Stromal cell of bone marrow (primary cell): ENCODE measurements around the gene GRK5.
A peak's percentile ranks its signal among the peaks of the same experiment; 100 is the strongest.

Source experiments
- DNase-seq: peaks from one replicate; pipeline ENCODE4 v3.0.0-alpha.2; 2012; ENCODE audit warnings: low read depth

Gene GRK5

DNA sequence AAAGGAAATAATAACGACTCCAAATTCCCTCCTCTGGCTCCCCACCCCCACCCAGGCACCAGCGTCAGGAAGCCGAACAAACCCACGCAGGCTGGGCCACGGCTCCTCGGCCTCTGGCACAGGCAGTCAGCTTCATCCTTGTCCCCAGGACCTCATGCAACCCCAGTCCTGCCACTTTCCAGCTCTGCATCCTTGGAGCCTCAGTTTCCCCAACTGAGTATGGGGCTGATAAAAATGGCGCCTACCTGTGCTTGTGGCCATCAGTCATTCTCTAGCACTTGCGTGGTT lies 198.1 kb downstream of the GRK5 start:
- no peak for DNase-seq

DNA sequence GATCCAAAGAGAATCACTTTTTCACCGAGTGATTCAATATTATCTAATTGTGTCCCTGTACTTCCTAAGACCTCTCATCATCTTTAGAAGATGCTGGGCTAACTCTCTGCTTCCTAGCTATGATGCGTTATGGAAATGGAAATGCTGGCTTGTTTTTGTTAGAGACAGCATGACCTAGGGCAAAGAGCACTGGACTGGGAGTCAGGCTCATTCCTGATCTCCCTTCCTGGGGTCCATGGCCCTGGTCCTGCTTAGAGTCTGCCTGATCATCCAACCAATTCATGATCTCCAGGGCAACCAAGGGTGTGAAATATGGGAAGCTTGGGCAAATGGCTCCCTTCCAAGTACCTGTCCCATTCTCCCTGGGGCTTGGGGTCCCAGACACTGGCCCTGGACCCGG lies 198.8 kb downstream of the GRK5 start:
- no peak for DNase-seq

DNA sequence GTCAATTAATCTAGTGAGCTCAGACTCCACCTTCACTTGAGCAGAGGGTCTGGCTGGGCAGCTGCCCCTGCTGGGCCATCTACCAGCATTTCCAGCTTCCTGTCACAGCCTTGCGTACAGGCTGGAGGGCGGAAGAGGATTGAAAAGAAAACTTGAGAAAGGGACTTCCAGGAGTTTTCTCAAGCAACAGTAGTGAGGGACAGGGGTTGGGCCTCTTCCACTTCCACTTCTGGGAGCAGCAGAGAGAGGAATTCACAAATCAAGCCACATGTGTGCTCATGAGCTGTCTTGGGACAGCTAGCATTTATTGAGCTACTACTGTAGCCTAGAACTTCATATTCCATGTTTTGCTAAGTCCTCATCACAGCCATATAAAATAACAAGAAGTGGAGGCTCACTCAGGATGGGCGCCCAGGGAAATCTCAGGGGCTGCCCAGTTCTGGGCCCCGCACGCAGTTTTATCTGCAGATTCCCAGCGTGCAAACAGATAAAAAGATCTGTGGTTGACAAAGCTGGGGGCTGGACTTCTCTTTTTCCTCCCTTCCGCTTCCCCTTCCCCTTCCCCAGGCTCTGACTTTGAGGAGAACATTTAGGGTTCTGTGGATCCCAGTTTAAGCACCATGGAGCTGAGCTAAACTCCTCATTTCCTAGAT lies 199.4 kb downstream of the GRK5 start:
- no peak for DNase-seq

DNA sequence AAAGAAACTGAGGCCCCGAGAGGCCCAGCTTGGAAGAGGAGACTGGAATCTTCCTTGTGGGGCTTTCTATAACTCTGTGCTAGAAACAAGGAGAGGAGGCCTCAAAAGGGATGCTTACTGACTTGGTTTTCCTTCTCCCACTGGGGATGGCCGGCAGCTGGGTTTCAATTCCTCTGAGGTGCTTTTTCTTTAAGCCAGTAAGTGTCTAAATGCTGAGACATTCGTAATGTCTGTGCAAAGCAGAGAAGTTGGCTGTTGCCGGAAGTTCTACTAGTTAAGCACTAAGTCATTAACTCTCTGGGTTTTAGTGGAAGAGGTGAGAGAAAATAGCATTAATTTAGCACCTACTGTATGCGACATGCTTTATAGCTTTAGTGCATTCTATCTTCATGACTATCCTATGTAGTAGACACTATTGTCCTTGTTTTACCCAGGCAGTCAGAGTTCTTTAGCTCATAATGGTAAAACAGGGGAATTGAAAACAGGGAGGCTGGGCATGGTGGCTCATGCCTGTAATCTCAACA lies 199.9 kb downstream of the GRK5 start:
- DNase-seq, result no peak

DNA sequence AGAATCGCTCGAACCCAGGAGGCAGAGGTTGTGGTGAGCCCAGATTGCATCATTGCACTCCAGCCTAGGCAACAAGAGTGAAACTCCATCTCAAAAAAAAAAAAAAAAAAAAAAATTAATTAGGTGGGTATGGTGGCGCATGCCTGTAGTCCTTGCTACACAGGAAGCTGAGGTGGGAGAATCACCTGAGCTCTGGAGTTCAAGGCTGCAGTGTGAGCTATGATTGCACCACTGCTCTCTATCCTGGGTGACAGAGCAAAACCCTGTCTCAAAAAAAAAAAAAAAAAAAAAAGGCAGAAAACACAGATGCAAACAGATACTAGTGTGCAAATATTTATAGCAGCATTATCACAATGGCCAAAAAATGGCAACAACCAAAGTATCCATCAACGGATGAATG lies 200.7 kb downstream of the GRK5 start:
- no peak for DNase-seq

DNA sequence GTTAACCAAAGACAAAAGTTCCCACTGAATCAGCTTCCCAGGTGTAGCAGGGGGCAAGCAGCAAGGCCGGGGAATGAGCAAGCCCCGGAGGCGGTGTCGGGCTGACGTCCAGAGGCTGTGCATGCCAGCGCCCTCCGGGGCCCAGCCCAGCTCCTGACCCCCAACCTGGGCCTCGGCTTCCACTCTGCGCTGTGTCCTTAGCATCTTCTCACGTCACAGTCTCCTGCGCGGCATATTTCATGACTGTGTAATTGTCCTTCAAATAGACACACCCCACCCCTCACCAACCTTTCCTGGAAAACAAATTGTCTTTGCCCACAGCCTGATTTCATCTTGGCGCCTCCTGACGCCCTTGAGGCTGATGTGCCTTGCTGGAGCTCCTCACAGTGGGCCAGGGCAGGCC lies 201.6 kb downstream of the GRK5 start:
- DNase-seq, result no peak

DNA sequence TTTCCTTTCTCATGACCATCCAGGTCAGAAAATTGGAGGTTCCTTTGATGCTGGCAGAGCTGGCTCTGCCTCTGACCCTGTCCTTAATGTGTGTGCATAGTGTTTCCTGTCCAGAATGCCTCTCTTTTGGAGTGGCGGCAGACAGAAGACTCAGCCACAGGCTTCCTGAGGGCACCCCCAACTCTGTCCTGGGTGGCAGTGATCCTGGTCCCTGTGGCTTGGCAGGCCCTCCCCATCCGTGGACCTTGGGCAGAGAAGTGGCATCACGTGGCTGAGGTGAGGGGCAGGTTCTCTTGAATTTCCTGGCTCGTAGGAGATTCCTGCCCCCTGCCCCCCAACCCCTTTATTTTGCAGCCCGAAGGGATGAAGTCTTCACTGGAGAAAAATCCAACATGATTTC lies 202.0 kb downstream of the GRK5 start:
- no peak for DNase-seq

DNA sequence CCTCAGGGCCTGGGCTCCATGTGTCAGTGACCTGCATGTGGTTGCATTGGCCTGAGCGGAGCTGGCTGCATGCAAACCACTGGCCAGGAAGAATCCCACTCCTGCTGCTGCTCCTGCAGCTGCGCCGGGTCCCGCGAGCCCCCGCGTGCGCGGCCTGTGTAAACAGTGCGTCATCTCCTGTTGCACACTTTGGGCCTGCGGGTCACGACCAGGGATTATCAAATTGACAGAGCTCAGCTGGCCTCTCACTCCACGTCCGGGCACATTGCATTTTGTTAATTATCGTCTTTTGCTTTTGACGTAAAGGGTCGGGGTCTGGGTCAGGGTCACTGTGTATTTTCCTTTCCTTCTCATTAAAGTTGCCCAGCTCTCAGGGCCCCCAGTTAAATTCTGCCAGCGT lies 202.5 kb downstream of the GRK5 start:
- no peak for DNase-seq

DNA sequence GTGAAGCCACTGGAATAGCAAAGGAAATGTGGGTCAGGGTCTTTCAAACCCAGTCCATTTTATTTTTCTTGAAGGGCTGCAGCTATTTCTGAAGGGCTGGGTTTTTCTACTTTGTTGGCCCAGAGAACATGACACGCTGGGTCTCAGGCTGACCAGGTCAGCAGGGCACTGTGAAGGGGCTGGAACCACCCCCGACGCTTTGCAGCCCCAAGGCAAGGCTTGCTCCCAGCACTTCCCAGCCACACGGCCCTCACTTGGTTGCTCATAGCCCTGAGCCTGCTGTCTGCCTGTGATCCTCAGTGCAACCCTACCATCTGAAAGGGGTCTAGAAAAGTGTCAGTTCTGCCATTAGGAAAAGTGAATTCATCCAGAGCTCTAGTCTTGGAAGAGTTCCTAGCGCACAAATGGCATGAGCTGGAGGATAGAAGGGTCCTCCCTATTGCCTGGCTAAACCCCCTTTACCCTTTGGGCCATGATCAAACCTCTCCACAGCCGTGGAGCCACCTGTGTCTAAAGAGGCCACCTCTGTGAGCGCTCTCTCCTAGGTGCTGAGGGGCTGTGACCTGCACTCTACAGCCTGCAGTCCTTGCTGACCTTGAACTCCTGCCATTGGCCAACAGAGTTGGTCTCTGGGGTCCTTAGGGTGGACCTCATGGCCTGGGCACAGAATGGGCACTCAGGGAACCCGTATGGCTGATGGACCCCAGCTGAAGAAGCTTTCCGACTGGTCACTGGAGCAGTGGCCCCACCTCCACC lies 203.2 kb downstream of the GRK5 start:
- DNase-seq, result no peak

DNA sequence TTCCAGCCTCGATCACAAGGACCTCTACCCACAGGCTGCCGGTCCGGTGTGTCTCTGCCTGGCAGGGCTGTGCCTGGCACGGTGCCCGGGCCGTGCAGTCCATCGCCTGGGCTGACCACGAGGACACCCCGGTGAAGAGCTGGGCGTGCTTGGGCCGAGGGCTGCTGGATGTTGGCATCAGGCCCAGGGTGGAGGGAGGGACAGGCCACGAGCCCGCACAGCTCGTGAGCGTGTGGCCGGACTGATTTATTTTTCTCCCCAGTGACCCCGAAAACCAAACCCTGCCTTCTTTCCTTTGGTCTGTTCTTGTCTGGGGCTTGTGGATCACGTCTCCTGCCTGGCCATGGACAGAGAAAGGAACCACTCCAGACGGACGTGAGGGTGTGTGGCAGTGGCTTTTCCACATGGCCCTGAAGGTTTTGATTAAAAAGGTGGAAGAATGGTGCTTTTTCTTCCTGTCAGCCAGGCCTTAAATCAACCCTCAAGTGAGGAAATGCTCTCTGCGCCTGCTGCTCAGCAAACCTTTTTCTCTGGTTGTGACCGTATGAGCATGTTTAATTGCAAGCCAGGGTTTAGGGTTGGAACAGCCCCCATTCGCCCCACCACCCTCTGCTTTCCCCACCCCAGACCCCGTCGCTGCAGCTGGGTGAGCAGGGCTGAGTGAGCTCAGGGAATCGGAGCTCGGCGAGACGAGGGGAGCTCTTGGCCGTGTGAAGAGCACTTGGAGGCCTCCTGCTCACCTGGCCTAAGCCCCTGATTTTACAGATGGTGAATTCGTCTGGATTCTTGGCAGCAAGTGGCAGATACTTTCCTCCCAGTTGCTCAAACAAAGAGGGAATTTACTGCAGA lies 205.1 kb downstream of the GRK5 start:
- no peak for DNase-seq

DNA sequence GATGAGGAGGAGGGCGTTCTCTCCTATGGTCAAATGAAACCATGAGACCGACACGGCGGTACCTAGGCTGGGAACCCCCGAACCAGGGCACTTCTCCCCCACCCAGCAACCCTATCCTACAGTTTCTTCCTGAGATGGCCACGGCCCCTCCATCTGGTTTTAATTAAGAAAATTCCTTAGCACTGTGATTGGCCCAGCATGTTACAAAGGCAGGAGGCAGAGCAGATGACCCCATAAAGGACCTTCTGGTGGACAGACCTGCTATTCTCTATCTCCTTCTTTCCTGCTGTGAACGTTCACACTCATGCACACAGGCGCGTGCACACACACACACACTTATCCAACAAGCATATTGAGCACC lies 205.7 kb downstream of the GRK5 start:
- DNase-seq, result no peak

DNA sequence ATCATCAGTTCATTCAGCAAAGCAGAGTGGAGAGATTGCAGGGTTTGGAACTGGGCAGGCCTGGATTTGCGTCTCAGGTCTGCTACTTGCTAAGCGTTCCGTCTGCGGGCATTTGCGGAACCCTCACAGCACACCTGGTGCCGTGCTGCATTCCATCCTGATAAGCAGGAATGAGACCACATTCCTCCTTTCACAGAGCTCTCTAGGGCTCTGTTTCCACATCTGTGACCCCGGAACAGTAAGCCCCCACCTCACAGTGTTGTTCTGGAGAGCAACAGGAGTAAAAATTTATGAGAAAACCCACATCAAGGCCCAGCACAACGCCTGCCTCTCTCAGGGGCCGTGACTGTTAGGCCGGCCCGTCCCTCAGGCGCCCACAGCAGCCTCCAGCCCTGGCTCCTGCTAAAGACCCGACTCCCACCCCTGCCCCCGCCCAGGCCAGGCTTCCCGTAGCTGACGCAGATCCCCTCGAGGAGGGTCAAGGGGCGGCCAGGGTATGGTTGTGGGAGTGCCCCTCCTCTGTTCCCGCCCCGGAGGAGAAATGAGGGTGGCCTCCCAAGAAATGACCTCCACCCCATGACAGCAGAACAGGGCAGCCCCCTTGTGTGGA lies 206.2 kb downstream of the GRK5 start:
- no peak for DNase-seq

DNA sequence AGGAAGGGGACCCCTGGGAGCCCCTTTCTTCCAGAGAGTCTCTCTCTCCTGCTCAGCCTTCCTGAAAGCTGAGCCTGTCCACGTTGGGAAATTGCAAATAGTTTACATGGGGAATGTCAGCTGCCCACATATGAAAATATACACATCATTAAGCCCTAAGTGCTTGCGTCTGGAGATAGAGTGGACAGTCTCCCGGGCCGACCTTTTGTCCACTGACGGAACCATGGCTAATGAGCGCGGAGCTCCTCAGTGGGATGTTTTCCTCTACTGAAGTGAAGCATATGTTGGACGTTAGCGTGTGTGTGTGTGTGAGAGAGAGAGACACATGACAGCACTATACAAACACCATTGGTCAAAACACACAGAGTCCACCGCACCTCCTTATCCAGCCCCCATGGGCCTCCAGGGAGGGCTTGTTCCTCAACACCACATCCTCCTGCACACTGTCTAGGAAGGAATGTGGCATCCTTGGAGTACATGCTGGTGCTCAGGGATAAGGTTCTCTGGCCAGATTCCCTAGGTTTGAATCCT lies 206.8 kb downstream of the GRK5 start:
- DNase-seq, result no peak

DNA sequence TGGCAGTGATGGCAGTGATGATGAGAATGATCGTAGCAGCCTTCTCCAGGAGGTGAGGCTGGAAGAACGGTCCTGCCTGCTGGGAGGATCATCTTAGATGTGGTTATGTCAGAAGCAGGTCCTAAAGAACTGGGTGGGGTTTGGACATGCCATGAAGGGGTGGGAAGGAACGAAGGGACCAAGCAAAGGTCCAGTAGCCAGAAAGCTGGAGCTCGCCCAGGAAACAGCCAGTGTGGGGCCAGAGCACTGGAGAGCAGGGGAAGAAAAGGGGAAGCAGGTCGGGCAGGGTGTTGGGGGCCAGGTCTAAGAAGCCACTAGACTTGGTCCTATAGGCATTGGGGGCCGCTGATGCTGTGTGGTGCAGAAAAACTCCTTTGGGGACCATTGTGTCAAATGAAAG lies 207.8 kb downstream of the GRK5 start:
- no peak for DNase-seq

DNA sequence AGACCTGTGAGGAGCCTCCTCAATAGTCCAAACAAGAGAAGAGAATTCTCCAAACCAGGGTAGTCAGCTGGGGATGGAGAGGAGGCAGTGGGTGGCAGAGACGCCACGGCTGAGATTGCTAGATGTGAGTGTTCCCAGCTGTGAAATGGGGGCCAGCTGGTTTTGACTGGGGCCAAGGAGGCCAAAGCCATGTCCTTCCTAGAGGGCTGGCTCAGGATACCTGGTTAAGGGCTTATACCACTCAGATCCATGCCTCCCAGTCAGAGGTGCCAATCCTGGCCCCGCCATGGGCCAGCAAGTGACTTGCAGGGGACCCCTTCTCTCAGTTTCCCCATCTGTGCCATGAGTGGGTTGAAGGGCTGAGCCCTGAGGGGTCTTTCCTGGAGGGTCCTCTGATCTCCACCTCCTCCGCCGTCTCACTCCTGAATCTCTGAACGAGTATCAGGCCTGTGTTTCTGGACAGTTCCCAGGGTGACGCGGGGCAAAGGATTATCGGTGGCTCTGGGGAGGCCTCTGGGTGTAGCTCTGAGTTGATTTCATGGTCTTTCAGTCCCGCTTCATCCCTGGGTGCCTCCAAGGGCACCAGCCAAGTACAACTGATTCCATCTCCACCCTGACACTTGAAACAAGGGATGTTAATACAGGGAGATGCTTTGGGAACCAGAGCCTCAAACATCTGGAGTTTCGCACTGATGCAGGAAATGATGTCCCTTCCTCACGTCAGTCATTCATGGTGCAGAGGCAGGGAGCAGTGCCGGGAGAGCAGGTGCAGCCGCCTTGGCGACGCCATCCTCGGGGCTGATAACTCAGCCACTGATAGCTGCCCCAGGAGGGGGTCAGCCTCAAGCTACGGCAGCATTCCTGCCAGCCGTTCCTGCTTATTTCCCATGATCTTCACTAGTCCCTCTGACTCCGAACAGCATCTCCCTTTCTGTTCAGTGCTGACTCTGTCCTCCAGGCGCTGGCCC lies 208.4 kb downstream of the GRK5 start:
- DNase-seq, result no peak

DNA sequence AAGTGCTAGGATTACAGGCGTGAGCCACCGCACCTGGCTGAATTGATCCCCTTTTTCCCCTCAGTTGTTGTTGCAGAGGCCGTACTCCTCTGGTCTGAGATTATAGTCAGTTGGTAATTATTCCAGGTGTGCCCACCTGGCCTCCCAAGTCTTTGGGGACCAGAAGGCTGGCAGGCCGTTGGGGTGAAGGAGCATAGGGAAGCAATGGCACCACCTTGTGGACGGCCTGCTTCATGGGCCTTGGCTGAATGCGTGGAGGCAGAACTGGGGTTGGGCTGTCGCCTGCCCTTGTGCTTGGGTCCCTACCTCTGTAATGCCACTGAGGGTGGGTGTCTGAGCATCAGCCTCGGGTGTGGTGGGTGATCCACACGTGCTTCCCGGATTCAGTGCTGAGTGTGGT lies 209.5 kb downstream of the GRK5 start:
- peak; percentile 25 for DNase-seq

DNA sequence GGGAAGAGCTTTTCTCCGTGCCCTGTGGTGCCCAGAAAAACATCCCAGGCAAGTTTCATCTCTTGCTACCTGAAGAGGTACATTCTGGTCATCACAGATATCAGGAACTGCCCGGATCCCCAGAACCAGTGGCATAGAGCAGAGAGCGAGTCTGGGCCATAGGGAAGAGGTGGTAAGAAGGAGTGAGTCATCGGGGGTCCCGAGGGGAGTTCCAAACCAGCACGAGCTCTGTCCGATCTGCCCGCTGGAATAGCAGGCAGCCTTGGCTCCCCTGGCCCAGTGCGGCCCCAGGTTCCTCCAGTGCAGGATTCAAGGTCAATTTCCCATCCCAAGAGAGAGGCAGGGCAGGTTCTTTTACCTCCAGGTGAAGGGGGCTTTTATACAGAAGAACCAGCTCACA lies 210.5 kb downstream of the GRK5 start:
- no peak for DNase-seq

DNA sequence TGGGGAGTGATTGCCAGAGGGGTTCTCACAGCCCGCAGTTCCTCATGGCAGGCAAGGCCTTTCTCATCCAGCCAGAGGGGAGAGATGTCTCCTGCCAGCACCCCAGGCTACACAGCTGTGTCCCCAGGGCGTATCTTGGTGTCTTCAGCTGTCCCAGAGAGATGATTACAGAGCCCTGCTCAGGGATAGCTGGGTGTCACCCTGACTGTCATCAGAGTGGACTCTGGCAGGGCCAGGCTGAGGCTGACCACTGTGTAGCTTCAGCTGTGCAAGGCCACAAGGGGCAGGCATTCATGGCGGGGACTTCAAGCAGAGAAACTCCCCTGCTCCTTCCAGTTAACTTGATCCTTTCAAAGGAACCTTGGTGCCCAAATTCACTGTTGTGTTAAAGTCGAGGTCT lies 211.0 kb downstream of the GRK5 start:
- DNase-seq, result no peak

DNA sequence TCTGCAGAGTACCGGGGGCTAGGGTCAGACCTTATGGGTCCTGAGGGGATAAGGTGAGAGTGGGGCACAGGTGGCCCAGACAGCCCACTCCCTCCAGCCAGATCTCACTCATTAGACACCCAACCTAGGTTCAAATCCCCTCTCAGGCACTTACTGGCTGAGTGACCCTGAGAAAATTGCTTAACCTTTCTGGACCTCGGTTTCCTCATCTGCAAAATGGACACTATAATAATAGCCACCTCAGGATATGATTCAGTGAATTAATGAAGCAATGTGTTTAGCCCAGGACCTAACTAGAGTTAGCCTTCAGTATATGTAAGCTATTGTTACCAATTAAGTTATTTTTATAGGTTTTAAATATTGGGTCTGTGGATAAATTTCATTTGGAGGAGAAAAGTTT lies 212.6 kb downstream of the GRK5 start:
- no peak for DNase-seq

DNA sequence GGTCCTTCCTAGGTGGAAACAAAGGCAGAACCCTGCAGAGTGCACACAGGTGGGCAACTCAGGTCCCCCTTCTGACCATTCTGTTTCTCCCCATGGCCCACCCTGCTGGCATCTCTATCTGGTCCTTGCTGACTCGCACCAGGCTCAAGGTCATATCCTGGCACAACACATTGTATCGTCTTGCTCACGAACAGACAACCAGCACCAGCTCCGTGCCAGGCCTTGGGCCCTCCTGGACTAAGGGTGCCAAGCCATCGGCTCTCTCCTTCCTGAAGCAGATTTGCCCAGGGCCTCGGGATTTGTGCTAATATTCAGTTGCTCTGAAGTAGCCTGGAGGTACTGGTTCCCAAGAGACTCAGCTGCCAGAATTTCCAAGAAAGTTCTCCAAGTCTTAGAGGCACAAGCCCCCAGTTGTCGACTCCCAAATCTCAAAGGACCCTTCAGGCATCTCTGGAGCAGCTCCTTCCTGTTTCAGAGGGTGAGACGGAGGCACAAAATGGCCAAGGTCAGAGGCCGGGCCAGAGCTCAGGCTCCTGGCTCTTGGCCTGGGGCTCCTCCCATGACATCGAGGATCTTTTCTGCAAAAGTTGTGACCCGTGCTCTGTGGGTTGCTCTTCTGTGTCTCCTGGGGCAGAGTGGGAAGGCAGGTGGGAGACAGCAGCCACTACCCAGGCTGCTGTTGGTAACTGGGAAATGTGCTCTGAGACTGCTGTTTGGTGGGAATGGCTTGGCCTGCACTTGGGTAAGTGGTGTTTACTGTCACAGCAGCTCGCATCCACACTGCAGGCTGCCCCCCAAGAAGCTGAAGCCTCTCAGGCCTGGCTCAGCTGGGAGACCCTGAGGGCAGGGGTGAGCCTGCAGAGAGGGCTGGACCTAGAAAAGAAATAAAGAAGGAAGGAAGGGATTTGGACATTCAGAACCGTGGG lies 213.8 kb downstream of the GRK5 start:
- no peak for DNase-seq
